Stimulated activated CD8-positive, alpha-beta memory T cell treated with anti-CD3 and anti-CD28 coated beads, Interleukin-12 subunit alpha, Interleukin-12 subunit beta, amount 100 ng/mL, for 4 hours (primary cell): Measurements from ENCODE around the gene ATP6V1B1.

Experiments
- DNase-seq: peaks from one replicate; pipeline ENCODE4 v3.0.0-alpha.2; 2020; ENCODE audit warnings: low read depth

ATP6V1B1 gene

DNA sequence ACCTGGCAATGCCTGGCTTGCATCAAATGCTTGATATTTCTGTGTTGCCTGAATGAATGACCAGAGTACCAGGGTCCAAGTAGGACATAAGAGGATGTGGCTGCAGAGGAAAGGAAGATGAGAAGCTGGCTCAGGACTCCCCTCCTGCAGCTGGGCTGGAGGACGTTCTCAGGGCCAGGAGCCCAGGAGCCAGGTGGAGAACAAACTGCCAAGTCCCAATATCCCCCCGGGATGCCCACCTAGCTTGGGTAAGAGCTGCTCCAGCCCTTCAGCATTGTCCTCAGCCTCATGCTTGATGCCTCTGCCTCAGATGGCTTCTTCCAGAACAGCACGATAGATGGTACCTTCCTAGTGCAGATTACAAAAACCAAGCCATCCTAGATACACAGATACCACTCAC lies 8.6 kb upstream of the ATP6V1B1 start:
- no peak for DNase-seq

DNA sequence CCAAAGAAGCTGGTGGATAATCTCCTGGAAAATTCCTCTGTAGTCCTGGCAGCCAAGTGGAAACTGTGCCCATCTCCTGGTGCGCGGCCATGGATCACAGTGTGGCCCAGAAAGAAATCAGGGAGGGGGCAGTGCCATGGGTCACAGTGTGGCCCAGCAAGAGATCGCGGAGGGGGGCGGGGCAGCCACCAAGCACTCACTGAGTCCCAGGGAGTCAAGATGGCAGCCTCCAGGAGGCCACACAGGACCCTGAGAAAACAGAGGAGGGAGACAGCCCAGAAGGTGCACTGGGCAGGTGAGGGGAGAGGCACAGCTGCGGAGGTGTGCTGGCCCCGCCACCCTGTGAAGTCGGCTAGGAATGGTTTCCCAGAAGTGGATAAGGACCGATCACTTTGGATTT lies 8.1 kb upstream of the ATP6V1B1 start:
- DNase-seq = no peak

DNA sequence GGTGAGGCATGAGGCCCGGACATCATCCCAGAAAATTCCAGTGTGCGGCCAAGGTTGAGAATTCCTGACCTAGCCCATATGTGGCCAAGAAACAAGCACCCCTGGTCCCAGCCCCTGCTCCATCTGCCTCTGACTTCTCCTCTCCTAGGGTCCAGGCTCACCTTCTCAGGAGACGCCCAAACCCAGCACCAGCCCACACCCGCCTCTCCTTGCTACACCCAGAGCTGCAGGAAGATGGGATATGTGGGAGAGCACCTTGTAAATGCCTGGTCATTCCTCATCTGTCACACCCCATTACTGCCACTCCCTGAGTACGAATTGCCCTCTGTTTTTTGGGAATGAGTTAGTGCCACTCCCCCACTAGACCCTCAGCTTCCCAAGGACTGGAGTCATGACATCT lies 7.3 kb upstream of the ATP6V1B1 start:
- DNase-seq = no peak

DNA sequence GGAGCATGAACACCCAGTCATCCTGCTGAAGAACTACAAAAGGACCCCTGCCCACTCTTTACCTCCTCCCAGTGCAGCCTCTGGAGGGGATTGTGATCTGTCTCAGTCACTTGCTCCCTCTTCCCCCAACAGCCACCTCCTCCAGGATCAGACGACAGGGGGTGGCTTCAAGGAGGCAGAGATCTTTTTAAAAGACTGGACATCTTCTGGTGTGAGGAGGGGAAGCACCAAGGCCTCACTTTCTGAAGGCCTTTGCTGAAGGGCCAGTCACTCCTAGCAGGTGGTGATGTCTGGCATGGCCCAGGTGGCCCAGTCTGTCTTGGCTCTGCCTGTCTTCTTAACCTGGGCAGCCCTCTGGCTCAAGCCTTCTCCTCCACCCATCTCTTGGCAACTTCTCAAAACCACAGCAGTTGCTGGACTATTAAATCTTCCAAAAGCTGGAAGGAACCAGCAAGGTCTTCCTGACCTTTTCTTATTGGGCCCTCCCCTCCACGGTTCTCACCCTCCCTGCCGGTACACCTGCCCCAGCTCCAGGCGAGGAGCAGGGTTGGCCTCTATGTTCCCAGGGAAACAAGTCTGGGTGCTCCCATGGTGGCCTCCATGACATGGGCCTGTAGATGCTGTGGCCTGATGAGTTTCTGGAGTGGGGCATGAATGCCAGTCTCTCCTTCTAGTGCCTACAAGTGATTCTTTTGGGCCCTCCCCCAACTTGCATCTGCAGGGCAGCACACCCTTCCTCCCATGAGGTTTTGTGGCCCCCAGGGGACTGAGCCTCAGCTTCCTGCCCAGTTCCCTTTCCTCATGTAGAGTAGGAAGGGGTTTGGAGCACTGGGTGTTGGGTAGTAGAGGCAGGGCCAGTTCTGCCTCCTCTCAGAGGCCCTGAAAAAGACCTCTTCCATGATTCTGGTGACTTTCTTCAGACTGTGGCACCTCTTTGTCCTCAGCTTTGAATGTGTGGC lies 5.0 kb upstream of the ATP6V1B1 start:
- no peak for DNase-seq

DNA sequence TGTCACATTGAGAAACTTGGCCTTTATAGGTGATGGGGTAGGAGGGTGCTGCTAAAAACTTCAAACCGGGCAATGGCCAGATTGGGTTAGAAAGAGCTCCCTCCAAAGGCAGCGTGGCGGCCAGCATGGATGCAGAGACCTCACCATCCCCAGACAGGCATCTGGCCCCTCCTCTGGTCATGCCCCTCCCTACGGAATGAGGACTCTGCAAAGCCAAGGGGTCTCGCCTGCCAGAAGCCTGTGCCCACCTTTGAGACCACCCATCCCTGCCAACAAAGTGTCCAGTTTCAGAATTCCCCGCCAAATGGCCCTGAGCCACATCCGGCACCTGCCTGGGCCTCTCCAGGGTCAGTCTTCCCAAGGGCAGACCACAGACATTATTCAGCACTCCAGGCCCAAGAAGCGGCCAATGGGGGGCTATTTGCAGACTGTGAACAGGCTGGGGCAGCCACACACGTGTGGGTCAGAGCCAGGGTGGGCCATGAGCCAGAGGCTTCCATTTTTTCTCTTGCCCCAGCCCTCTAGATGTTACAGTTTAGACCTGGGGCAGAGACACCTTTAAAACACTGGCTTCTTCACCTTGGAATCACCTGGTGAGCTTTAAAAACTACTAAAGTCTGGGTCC lies 4.2 kb upstream of the ATP6V1B1 start:
- DNase-seq = no peak

DNA sequence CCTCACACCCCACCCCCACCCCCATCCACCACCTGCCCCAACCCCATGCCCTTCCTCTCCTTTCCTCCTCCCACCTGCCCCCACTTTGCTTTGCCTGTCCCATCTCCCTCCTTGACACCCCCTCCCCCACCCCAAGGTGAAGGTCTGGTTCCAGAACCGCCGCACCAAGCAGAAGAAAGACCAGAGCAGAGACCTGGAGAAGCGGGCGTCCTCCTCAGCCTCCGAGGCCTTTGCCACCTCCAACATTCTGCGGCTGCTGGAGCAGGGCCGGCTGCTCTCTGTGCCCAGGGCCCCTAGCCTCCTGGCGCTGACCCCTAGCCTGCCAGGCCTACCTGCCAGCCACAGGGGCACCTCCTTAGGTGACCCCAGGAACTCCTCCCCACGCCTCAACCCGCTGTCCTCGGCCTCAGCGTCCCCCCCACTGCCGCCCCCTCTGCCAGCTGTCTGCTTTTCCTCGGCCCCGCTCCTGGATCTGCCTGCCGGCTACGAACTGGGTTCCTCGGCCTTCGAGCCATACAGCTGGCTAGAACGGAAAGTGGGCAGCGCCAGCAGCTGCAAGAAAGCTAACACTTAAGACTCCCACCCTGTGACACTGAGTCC lies 3.0 kb upstream of the ATP6V1B1 start:
- no peak for DNase-seq

DNA sequence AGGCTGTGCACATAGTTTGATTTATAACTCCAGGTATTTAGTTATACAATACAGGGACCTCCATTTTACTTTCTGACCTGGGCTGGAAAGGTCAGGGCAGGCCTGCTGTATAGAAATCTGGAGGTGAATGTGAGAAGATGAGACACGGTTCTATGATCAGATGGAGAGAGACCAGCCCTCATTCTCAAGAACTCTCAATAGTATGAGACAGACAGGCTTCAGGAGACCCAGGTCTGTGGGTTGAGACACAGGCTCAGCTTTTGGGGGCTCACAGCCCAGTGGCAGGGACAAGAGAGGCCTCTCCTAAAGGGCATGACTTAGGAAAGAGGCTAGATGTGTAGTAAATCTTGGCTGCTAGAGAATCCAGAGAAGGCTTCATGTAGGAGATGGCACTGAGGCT lies 719 bp upstream of the ATP6V1B1 start:
- no peak for DNase-seq

DNA sequence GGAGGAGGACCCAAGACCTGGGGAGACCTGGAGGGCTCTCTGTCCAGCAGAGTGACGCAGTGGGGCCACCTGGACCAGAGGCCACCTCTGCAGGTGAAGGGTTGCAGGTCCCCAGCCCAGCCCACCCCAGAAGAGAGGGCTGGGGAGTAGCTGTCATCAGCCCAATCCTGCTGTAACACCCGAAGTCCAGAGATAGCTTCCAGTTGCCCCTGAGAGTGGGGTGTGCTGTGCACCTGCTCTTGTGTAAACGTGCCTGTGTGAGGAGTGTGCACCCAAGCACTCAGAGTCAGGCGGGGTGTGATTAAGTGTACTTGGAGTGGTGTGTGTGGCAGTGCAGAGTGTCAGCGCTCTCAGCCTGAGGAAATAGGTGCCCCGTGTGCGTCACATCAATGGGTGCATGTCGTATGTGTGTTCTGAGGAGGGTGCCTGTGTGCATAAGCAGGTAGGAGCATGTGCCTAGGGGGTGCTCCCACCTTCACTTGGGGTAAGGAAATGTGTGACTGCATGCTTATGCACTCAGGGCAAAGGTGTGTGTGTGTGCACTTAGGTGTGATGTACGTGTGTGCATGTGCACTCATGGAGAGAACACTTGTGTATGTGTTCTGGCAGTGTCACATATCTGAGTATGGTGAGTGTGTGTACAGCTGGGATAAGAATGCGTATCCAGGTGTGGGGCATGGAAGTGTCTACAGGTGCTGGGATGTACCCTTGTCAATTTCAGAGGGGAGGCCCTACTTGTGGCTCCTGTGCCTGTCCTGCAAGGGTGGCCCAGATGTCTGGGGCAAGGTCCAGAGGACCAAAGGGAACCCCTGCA lies 672 bp downstream of the ATP6V1B1 start:
- no peak for DNase-seq

DNA sequence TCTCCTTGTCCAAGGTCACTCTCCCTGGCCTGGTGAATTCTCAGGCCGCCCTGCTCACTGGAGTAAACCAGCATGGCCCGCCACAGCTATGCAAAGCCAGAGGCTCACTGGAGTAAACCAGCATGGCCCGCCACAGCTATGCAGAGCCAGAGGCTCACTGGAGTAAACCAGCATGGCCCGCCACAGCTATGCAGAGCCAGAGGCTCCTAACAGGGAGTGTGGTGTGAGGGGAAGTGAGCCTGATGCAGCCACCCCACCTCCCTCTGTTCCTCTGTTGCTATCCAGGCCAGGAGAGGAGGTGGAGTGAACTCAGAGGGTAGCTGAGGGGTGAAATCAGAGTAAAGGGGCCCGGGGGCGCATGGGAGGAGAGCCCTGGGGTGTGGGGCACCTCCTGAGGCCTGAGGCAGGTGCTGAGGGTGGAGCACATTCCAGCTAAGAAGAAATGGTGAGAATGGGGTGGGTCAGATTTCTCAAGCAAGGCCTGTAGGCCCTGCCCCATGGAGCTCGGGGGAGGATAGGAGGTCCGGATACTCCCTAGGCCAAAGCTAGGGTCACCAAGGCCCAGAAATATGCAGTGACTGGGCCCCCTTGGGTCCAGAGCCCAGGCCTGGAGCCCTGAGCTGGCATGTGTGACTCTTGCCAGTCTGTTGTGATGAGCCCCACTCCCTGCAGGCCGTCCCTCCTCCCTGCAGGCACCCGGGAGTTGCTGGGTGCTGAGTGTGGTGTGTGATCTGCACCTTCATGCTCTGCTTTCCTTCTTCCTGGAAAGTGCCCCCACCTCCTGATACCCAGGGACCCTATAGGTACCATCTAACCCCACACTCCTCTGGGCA lies 1.5 kb downstream of the ATP6V1B1 start:
- no peak for DNase-seq

DNA sequence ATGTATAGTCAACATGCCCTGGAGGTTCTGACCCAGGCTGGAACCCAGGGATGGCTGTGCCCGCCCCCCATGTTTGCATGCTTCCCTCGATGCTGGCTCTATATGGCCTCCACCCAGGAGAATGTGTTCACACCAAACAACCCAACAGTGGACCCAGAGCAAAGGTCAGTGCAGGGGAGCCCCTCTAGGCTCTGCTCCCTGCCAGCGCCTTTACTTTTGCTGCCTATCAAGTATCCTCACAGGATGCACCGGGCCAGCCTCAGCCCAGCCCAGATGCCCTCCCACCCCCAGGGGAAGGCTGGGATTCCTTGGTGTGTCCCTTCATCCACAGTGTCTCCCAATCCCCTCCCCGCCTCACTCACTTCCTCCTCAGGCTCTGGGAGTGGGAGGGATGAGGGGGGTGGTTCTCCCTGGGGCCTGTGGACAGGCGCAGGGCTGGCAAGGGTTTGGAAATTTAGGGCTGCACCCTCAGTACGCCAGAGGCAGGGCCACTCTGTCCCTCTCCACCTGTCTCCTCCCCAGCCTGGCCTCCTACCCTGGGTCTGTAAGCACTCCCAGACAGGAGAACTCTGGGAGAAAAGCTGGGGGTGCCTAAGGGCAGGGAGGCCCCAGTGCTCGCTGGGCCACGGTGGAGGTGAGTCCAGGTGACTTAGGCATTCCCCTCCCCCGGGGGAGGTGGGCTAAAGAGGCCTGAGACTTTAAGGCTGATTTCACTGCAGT lies 2.3 kb downstream of the ATP6V1B1 start:
- DNase-seq = no peak

DNA sequence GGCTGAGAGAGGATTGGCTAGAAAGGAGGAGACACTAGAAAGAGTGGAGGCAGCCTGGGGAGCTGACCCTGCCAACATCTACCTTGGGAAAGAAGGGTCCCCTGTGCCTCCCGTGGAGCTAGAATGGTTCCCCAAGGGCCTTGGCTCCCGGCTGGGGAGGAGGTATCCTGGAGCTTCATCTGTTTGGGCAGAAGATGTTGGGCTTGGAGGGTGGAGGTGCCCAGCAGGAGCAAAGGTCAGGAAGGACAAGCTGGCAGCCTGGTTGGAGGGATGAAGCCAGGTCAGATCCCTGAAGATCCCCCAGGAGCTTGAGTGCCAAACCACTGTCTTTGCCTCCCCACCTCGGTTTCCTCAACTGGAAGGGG lies 2.9 kb downstream of the ATP6V1B1 start:
- DNase-seq = no peak

DNA sequence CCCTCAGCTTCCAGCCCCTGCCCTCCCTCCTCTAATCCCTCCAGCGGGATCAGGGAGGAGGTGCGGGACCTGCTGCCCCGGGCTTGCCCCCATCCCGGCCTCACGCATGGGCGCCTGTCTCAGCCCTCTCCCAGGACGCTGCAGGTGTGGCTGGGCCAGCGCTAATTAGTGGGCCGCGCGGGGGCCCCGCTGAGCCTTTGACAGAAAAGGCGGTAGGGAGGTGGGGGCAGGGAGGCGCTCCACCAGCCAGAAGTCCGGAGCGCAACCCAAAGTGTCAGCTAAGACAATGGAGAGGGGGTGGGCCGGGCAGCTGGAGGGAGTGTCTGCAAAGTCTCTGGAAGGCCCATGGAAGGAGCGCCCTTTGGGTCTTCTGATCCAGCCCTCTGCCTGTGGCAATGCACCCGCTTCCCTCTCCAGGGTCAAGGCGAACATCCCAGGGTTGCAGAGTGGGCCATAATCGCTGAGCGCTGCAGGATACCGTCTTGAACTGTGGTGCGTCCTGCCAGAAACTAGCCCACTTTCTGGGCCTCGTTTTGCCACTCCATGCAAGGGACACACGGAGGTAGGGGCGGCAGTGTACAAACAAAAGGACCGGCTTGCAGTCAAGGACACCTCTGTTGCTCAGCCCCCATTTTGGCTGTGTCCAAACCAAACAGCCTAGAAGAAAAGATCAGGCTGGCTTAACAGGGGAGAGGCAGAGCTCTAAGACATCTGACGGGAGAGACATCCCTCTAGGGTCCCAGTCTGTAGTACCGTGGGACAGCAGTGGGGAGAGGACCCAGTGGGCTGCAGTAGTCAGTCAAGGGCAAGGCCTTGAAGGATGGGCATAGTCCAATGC lies 3.5 kb downstream of the ATP6V1B1 start:
- no peak for DNase-seq

DNA sequence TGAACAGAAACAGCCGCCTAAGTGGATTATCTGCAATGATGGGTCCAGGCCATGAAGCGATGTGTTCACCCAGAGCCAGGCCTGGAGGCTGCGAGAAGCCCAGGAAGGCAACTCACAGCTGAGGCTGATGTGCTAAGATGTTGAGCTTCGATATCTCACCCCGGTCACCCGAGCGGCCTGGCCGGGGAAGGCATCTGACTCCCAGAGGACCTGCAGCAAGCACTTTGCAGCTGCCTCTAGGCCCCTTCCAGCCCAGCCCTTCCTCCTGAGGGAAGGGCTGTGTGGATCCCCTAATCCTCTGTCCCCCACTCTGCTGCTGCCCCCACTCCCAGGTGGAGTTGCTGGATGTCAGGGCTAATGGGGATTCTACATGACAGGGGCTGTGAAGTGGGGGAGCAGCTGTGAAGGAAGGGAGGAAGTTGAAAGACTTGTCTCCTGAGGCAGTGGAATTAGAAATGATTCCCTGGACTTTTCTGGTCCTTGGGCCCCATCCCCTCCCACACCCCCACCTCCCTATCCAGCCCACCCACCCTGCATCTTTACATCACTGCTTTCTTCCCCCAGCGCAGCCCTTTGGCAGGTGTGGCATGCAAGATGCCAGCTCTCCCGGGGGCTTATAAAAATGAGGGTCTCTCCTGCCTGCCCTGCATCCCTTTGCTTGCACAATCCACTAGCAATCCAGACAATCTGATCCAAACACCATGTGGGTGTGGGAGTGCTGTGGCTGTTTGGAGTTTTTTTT lies 4.3 kb downstream of the ATP6V1B1 start:
- DNase-seq = no peak

DNA sequence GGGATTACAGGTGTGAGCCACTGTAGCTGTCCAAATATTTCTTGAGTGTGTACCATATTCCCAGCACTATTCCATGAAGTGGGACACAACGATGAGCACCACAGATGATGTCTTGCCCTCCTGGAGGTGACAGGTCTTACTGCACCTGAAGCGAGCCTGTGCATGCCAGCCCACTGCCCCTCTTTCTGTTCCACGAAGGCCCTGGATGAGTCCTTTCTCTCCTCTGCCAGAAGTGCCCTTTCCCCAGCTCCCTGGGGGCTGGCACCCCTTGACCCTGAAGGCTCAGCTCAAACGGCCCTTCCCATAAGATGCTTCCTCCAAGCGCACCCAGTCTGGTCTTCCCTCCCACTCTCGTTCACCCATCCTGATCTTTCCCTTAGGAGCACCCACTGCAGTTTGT lies 5.5 kb downstream of the ATP6V1B1 start:
- no peak for DNase-seq

DNA sequence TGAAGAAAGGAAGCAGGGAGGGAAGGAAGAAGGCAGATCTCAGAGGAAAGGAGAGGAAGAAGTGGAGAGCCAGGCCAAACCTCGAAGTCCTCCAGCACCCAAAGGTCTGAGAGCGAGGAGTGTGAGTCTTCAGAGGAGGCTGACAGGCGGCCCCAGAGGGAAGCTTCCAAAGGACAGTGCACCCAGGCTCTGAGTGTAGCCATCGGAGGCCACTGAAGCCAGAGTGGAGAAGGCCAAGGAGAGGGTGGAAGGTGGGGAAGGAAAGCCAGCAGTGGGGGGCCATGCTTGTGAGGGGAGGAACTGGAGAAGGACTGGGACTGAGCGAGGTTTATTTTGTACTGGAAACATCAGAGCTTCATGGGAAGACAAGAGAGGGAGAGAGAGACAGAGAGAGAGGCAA lies 6.0 kb downstream of the ATP6V1B1 start:
- DNase-seq = no peak

DNA sequence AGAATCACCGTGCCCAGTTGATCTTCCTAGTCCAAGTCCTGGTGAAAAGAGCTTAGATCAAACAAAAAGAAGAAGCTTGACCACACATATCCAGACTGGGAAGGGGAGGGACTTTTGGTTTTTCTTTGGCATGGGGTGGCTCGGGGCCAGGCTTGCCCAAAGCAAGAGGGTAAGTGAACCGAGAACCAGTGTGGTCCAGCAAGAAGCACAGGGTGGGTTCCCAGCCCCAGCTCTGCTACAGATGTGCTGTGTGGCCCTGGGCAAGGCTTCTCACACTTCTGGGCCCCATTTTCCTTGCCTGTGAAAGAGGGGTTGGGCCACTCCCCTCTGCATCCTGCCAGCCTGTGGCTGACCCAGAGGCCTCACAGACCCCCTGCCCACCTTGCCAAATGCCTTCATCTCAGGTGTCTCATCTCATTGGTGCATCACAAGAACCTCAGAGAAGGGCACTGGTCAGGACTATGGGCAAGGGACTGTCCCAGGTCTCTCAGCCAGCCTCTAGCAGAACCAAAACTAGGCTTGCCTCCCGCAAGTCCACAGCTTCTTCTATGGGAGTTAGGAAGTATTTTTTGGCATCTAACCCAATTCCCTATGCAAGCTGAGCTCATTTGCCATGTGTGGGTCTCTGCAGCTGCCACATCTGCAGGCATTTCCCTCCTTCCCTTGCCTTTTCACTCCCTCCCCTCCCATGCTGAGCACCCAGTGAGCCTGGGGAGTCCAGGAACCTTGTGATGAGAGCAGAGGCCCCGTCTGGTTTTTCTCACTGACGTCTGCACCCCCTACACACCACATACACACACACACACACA lies 6.9 kb downstream of the ATP6V1B1 start:
- no peak for DNase-seq

DNA sequence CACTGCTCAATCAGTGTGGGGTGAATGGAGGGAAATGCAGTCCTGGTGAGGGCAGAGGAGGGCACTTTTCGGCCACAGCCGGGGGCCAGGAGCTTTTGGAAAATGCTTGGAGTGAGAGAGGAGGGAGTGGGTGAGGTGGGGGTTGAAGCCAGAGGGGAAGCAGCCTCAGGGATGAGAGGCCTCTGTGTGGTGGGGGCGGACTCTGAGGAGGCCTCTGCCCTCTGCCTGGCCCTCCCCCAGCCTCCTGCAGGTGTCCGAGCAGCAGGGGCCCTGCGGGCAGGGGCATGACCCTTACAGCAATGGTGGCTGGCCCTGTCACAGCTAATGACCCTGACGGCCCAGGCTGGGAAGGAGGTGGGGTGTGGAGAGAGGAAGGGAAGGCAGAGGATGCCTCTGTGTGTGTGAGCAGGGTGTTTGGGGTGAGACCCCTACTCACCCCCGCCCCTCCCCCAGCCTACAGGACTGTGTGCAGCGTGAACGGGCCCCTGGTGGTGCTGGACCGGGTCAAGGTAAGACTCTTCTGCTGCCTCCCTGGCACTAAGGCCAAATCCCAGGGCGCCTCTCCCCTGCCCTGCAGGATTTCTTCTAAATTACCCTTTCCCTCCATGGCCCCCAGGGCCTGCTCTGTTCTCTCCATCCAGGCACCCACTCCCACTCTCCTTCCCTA lies 7.6 kb downstream of the ATP6V1B1 start:
- no peak for DNase-seq
